T47D (cell line): Measurements from ENCODE around the gene ZBED3.

ENCODE experiments used
- DNase-seq, 2 experiments: peaks; one replicate each; pipeline versions ENCODE4 v3.0.0 to v3.0.0-alpha.2; 2011 to 2012; ENCODE audit warnings: low read depth in 1 of 2, low spot score in 1 of 2
- JUND ChIP-seq: IDR thresholded peaks from 2 replicates; pipeline ENCODE4 v1.6.1; 2012; ENCODE audit warnings: low read depth
- in situ Hi-C: cut with HindIII; loops from 2 replicates; pipeline ENCODE4 v1.10.0; 2016; ENCODE audit warnings: low sequenced_read_pairs, low pct_unique_long_range_greater_than_20kb

The ZBED3 gene

GRCh38 chr5:77066184-77066583, 20.9 kb downstream of the ZBED3 start:
- no peak for TF ChIP-seq JUND
- no peak for DNase-seq
- in situ Hi-C loops, result no loop called here

- no peak for TF ChIP-seq JUND
- DNase-seq, result no peak
- in situ Hi-C loops, result no loop called here
Observed at GRCh38 chr5:77065256-77065655, 21.8 kb downstream of the ZBED3 start.

- no peak for TF ChIP-seq JUND
- peak in 1 of 2 experiments; percentile 24 for DNase-seq
- in situ Hi-C loops, result no loop called here
Observed at GRCh38 chr5:77064040-77064439, 23.0 kb downstream of the ZBED3 start.

- in situ Hi-C loops, result no loop called here
- DNase-seq, result no peak
- no peak for TF ChIP-seq JUND
Observed at GRCh38 chr5:77046416-77047073, 40.5 kb downstream of the ZBED3 start.

- DNase-seq, result no peak
- in situ Hi-C loops, result no loop called here
- no peak for TF ChIP-seq JUND
Observed at GRCh38 chr5:77035950-77036349, 51.1 kb downstream of the ZBED3 start.

GRCh38 chr5:77033338-77033737, 53.7 kb downstream of the ZBED3 start:
- DNase-seq, result no peak
- in situ Hi-C loops, result no loop called here
- TF ChIP-seq JUND, result no peak

GRCh38 chr5:77032635-77033034, 54.5 kb downstream of the ZBED3 start:
- no peak for TF ChIP-seq JUND
- in situ Hi-C loops, result no loop called here
- no peak for DNase-seq

- no peak for TF ChIP-seq JUND
- no peak for DNase-seq
- in situ Hi-C loops, result no loop called here
Observed at GRCh38 chr5:77031891-77032290, 55.2 kb downstream of the ZBED3 start.

- no peak for TF ChIP-seq JUND
- peak; percentile 91 to 96 for DNase-seq
- in situ Hi-C loops, result no loop called here
Observed at GRCh38 chr5:77030097-77031071, 56.7 kb downstream of the ZBED3 start, which contains the start of gene AGGF1. AGGF1 (plus strand) TSS chr5:77030404; CDS start chr5:77030767, 363 bp downstream.

- DNase-seq, result no peak
- no peak for TF ChIP-seq JUND
- in situ Hi-C loops, result no loop called here
Observed at GRCh38 chr5:77029376-77029885, 57.7 kb downstream of the ZBED3 start.

- DNase-seq, result no peak
- no peak for TF ChIP-seq JUND
- in situ Hi-C loops, result no loop called here
Observed at GRCh38 chr5:77028631-77029375, 58.3 kb downstream of the ZBED3 start.

- in situ Hi-C loops, result no loop called here
- DNase-seq, result no peak
- TF ChIP-seq JUND, result no peak
Observed at GRCh38 chr5:77024490-77024889, 62.6 kb downstream of the ZBED3 start.
